OCI-LY7 (cell line): ENCODE data around the gene ARFGAP2. TPM values are rescaled to one million over a fixed set of nuclear protein-coding genes. Genes with fewer than 3 reads are reported as not detected.
"Not testable (repeated sequence)": the region's sequence is repeated elsewhere in the genome, so short reads cannot be mapped to it uniquely, and the experiment has no call there.

Experiments
- BruUV-seq: library from RNA; stranded (reverse); fragments of 400-500 nt; replicated peaks from 2 replicates; lab custom pipeline; 2021; lab: Mats Ljungman, UMichigan
- CTCF ChIA-PET: fragments of 300-600 bp; sonication (Branson Sonifier 250); formaldehyde crosslinking; loops from one replicate; lab custom pipeline; 2022; ENCODE audit warnings: antibody characterized with exemption; ENCODE audit not compliant: unreplicated experiment; lab: Charles Lee
- POLR2A ChIA-PET: fragments of 300-600 bp; sonication (Branson Sonifier 250); formaldehyde crosslinking; loops from one replicate; lab custom pipeline; 2022; ENCODE audit warnings: antibody characterized with exemption; lab: Charles Lee
- DNase-seq: peaks from one replicate; pipeline ENCODE4 v3.0.0-alpha.2; 2015; ENCODE audit warnings: low spot score
- H2AFZ ChIP-seq: fragments of 200-600 bp; sonication (generic), shearing (Covaris generic); 2 replicates; pipeline ENCODE4 v1.6.1; 2014; ENCODE audit warnings: mild to moderate bottlenecking, antibody characterized with exemption, low read length, moderate library complexity
- H3K27ac ChIP-seq: fragments of 200-600 bp; sonication (generic); 2 replicates; pipeline ENCODE4 v1.5.1; 2014; ENCODE audit warnings: mixed run types, low read depth, mild to moderate bottlenecking, moderate library complexity, low read length, inconsistent platforms; ENCODE audit not compliant: poor library complexity, severe bottlenecking
- H3K36me3 ChIP-seq: fragments of 200-600 bp; sonication (generic); 2 replicates; pipeline ENCODE4 v1.6.1; 2014; ENCODE audit warnings: mild to moderate bottlenecking, antibody characterized with exemption, low read length, moderate library complexity, mixed read lengths; ENCODE audit not compliant: insufficient read depth
- H3K4me1 ChIP-seq: fragments of 200-600 bp; sonication (generic); 2 replicates; pipeline ENCODE4 v1.5.1; 2014; ENCODE audit warnings: mild to moderate bottlenecking, low read length; ENCODE audit not compliant: insufficient read depth, poor library complexity, severe bottlenecking
- H3K4me2 ChIP-seq: fragments of 200-600 bp; sonication (generic); 2 replicates; pipeline ENCODE4 v1.6.1; 2014; ENCODE audit warnings: mild to moderate bottlenecking, low read length
- H3K4me3 ChIP-seq: fragments of 200-600 bp; sonication (generic); 2 replicates; pipeline ENCODE4 v1.5.1; 2014; ENCODE audit warnings: mild to moderate bottlenecking, low read depth, low read length; ENCODE audit not compliant: poor library complexity, severe bottlenecking
- H3K79me2 ChIP-seq: fragments of 200-600 bp; sonication (generic); 2 replicates; pipeline ENCODE4 v1.6.1; 2016; ENCODE audit warnings: low read depth, mild to moderate bottlenecking, low read length, moderate library complexity, mixed read lengths; ENCODE audit not compliant: insufficient read depth
- H3K9me2 ChIP-seq: fragments of 200-600 bp; sonication (generic); 2 replicates; pipeline ENCODE4 v1.6.1; 2016; ENCODE audit warnings: mild to moderate bottlenecking, low read length, mixed read lengths; ENCODE audit not compliant: insufficient read depth
- H3K9me3 ChIP-seq: fragments of 200-600 bp; sonication (generic); 2 replicates; pipeline ENCODE4 v1.6.1; 2014; ENCODE audit warnings: mild to moderate bottlenecking, mixed run types, low read length, mixed read lengths
- H4K20me1 ChIP-seq: fragments of 200-600 bp; sonication (generic); 2 replicates; pipeline ENCODE4 v1.6.1; 2014; ENCODE audit warnings: mild to moderate bottlenecking, antibody characterized with exemption, low read length, moderate library complexity, mixed read lengths; ENCODE audit not compliant: insufficient read depth
- CTCF ChIP-seq: fragments of 200-600 bp; sonication (generic); conservative IDR thresholded peaks from 2 replicates; pipeline ENCODE4 v1.5.1; 2014; ENCODE audit warnings: mild to moderate bottlenecking, antibody characterized with exemption, low read length, moderate library complexity, mixed read lengths
- EZH2phosphoT487 ChIP-seq: fragments of 200-600 bp; sonication (generic); IDR thresholded peaks from 2 replicates; pipeline ENCODE4 v1.6.1; 2018; ENCODE audit warnings: low read depth, borderline replicate concordance, mild to moderate bottlenecking, mixed run types, antibody characterized with exemption, low read length, moderate library complexity, mixed read lengths
- intact Hi-C: fragments of 100-400 bp; cut with micrococcal nuclease; formaldehyde crosslinking; loops from one replicate; pipeline ENCODE4 v1.10.0; 2022; ENCODE audit not compliant: unreplicated experiment
- total RNA-seq, 2 experiments: library from RNA; depleted of rRNA in 1 of 2; stranded (reverse); fragments of >200 nt in 1 of 2; shearing (Covaris generic) in 1 of 2; gene quantifications; 2 replicates each; pipeline ENCODE4 v1.2.3, GENCODE V29; 2014 to 2022

Gene ARFGAP2
- total RNA-seq, 2 experiments from 2014 or later, result 116 to 135 TPM

GRCh38 chr11:47212938-47213337, 36.3 kb upstream of the ARFGAP2 start:
- CTCF ChIA-PET, result no interaction called here
- H3K9me3 ChIP-seq, result no peaks in the 10 kb centered on the region
- no peak for DNase-seq
- no peak overlapping the region for H3K4me2 ChIP-seq
- H3K4me3 ChIP-seq, result no peak overlapping the region
- no TSS peak for BruUV-seq
- no peaks in the 10 kb centered on the region for H3K9me2 ChIP-seq
- POLR2A ChIA-PET, result interaction anchor here (0.6 to 3.6 kb wide), 5 partner anchors 12 to 333 kb away, joined by 3 to 25 read pairs (median 4); partner anchors contain the start of gene ACP2
- H3K79me2 ChIP-seq, result no peaks in the 10 kb centered on the region
- no peaks in the 10 kb centered on the region for H4K20me1 ChIP-seq
- no peak overlapping the region for H2AFZ ChIP-seq
- TF ChIP-seq CTCF, result no peak
- no peak for TF ChIP-seq EZH2phosphoT487
- H3K36me3 ChIP-seq, result no peaks in the 10 kb centered on the region
- no peak overlapping the region for H3K27ac ChIP-seq
- intact Hi-C loops, result no loop called here
- peaks cover 40% of the 10 kb centered on the region for H3K4me1 ChIP-seq

- peaks cover 2% of the 10 kb centered on the region for H3K4me1 ChIP-seq
- no peak for DNase-seq
- intact Hi-C loops, result no loop called here
- ChIA-PET CTCF (no interaction called here), POLR2A (interaction anchor here (1.2 kb wide), 1 partner anchor 40 kb away, joined by 3 read pairs; the partner anchor contains the start of gene ACP2)
- no peaks in the 10 kb centered on the region for H3K36me3 ChIP-seq
- no peaks in the 10 kb centered on the region for H3K79me2 ChIP-seq
- H3K27ac ChIP-seq, result no peak overlapping the region
- no TSS peak for BruUV-seq
- no peaks in the 10 kb centered on the region for H3K9me3 ChIP-seq
- no peak for TF ChIP-seq CTCF
- TF ChIP-seq EZH2phosphoT487, result no peak
- H3K4me2 ChIP-seq, result no peak overlapping the region
- H2AFZ ChIP-seq, result no peak overlapping the region
- H3K4me3 ChIP-seq, result no peak overlapping the region
- no peaks in the 10 kb centered on the region for H3K9me2 ChIP-seq
- no peaks in the 10 kb centered on the region for H4K20me1 ChIP-seq
Measured at GRCh38 chr11:47208628-47209027, 31.9 kb upstream of the ARFGAP2 start.

- H3K27ac ChIP-seq, H3K79me2 ChIP-seq, H3K4me3 ChIP-seq, H3K9me3 ChIP-seq, H4K20me1 ChIP-seq, H3K36me3 ChIP-seq, intact Hi-C loops, H3K9me2 ChIP-seq, H3K4me1 ChIP-seq, H2AFZ ChIP-seq, DNase-seq, H3K4me2 ChIP-seq, BruUV-seq: not testable (repeated sequence)
- ChIA-PET CTCF (interaction anchor here (0.7 kb wide), 1 partner anchor 12 kb away, joined by 3 read pairs; no protein-coding TSS in a partner anchor), POLR2A (interaction anchor here (0.7 to 1.2 kb wide), 3 partner anchors 12 to 252 kb away, joined by 3 to 4 read pairs (median 3); partner anchors contain the start of gene ACP2)
Measured at GRCh38 chr11:47208008-47208552, 31.4 kb upstream of the ARFGAP2 start.
